H9 (cell line): ENCODE data around the gene TTC28. TPM values are rescaled to one million over a fixed set of nuclear protein-coding genes. Genes with fewer than 3 reads are reported as not detected.

ENCODE experiments used
- DNase-seq: peaks from one replicate; pipeline ENCODE4 v3.0.0-alpha.2; 2017
- H2AFZ ChIP-seq: one replicate; pipeline ENCODE4 v1.6.1; 2013; ENCODE audit warnings: mild to moderate bottlenecking, low read length, control low read depth, moderate library complexity
- H2AK5ac ChIP-seq: 2 replicates; pipeline ENCODE4 v1.6.1; 2013; ENCODE audit warnings: low read length, control low read depth, mixed read lengths; ENCODE audit not compliant: insufficient read length
- H2BK120ac ChIP-seq: one replicate; pipeline ENCODE4 v1.6.1; 2013; ENCODE audit warnings: low read depth, mild to moderate bottlenecking, low read length, control low read depth, inconsistent platforms; ENCODE audit not compliant: poor library complexity, severe bottlenecking
- H2BK12ac ChIP-seq: 2 replicates; pipeline ENCODE4 v1.6.1; 2013; ENCODE audit warnings: low read length, control low read depth, mixed read lengths, low read depth; ENCODE audit not compliant: insufficient read length
- H2BK15ac ChIP-seq: 2 replicates; pipeline ENCODE4 v1.6.1; 2013; ENCODE audit warnings: low read depth, low read length, control low read depth
- H2BK20ac ChIP-seq: one replicate; pipeline ENCODE4 v1.6.1; 2013; ENCODE audit warnings: low read depth, mild to moderate bottlenecking, low read length, control low read depth, inconsistent platforms; ENCODE audit not compliant: poor library complexity, severe bottlenecking
- H2BK5ac ChIP-seq: 2 replicates; pipeline ENCODE4 v1.6.1; 2013; ENCODE audit warnings: low read length, control low read depth, mixed read lengths; ENCODE audit not compliant: insufficient read length
- H3K14ac ChIP-seq: 2 replicates; pipeline ENCODE4 v1.6.1; 2013; ENCODE audit warnings: low read length, control low read depth; ENCODE audit not compliant: insufficient read depth
- H3K18ac ChIP-seq: 2 replicates; pipeline ENCODE4 v1.6.1; 2013; ENCODE audit warnings: low read depth, mild to moderate bottlenecking, mixed read lengths, low read length, control low read depth; ENCODE audit not compliant: insufficient read length
- H3K23ac ChIP-seq: 2 replicates; pipeline ENCODE4 v1.6.1; 2013; ENCODE audit warnings: low read length, control low read depth, mixed read lengths, low read depth; ENCODE audit not compliant: insufficient read length
- H3K23me2 ChIP-seq: 2 replicates; pipeline ENCODE4 v1.6.1; 2013; ENCODE audit warnings: low read depth, mild to moderate bottlenecking, mixed read lengths, low read length, control low read depth; ENCODE audit not compliant: insufficient read length, poor library complexity, severe bottlenecking
- H3K27ac ChIP-seq: 2 replicates; pipeline ENCODE4 v1.5.1; 2013; ENCODE audit warnings: low read length, control low read depth, mixed read lengths, low read depth; ENCODE audit not compliant: insufficient read length
- H3K27me3 ChIP-seq: 2 replicates; pipeline ENCODE4 v1.6.1; 2013; ENCODE audit warnings: low read length, control low read depth, inconsistent platforms; ENCODE audit not compliant: insufficient read depth
- H3K4ac ChIP-seq: 2 replicates; pipeline ENCODE4 v1.6.1; 2013; ENCODE audit warnings: low read depth, mild to moderate bottlenecking, control low read depth, inconsistent platforms, low read length, moderate library complexity
- H3K4me1 ChIP-seq: 2 replicates; pipeline ENCODE4 v1.6.1; 2013; ENCODE audit warnings: low read length, control low read depth, inconsistent platforms; ENCODE audit not compliant: insufficient read depth
- H3K4me2 ChIP-seq: 2 replicates; pipeline ENCODE4 v1.6.1; 2013; ENCODE audit warnings: low read length, control low read depth, mixed read lengths; ENCODE audit not compliant: insufficient read length, insufficient read depth
- H3K56ac ChIP-seq: 2 replicates; pipeline ENCODE4 v1.6.1; 2013; ENCODE audit warnings: low read depth, mild to moderate bottlenecking, mixed read lengths, low read length, control low read depth; ENCODE audit not compliant: insufficient read length
- H3K79me1 ChIP-seq: 2 replicates; pipeline ENCODE4 v1.6.1; 2013; ENCODE audit warnings: low read depth, mild to moderate bottlenecking, moderate library complexity, low read length, control low read depth, inconsistent platforms; ENCODE audit not compliant: insufficient read depth, poor library complexity, severe bottlenecking
- H3K79me2 ChIP-seq: 2 replicates; pipeline ENCODE4 v1.6.1; 2013; ENCODE audit warnings: low read length, control low read depth, inconsistent platforms; ENCODE audit not compliant: insufficient read depth
- H3K9ac ChIP-seq: 2 replicates; pipeline ENCODE4 v1.6.1; 2013; ENCODE audit warnings: low read length, control low read depth, mixed read lengths; ENCODE audit not compliant: insufficient read length; ENCODE audit errors: extremely low read depth
- H3K9me3 ChIP-seq: one replicate; pipeline ENCODE4 v1.6.1; 2013; ENCODE audit warnings: low read depth, low read length, inconsistent platforms; ENCODE audit not compliant: control insufficient read depth
- H3T11ph ChIP-seq: one replicate; pipeline ENCODE4 v1.6.1; 2013; ENCODE audit warnings: mild to moderate bottlenecking, low read length, control low read depth, inconsistent platforms
- H4K20me1 ChIP-seq: one replicate; pipeline ENCODE4 v1.6.1; 2013; ENCODE audit not compliant: control insufficient read depth, insufficient read length, insufficient read depth
- H4K5ac ChIP-seq: 2 replicates; pipeline ENCODE4 v1.6.1; 2013; ENCODE audit warnings: low read depth, mild to moderate bottlenecking, mixed read lengths, low read length, control low read depth; ENCODE audit not compliant: insufficient read length
- H4K8ac ChIP-seq: replicated peaks from 2 replicates; pipeline ENCODE4 v1.6.1; 2013; ENCODE audit warnings: low read length, control low read depth, mixed read lengths, low read depth; ENCODE audit not compliant: insufficient read length
- H4K91ac ChIP-seq: 2 replicates; pipeline ENCODE4 v1.6.1; 2013; ENCODE audit warnings: low read depth, mild to moderate bottlenecking, moderate library complexity, mixed read lengths, low read length, control low read depth; ENCODE audit not compliant: insufficient read length
- H3K27ac Mint-ChIP-seq, 3 experiments: 2 replicates in 2 of 3; 3 replicates in 1 of 3; pipeline ENCODE4 v1.8.0; 2020 to 2021; ENCODE audit warnings: mixed read lengths in 3 of 3, mild to moderate bottlenecking in 1 of 3, moderate library complexity in 1 of 3
- H3K27me3 Mint-ChIP-seq: 2 replicates; pipeline ENCODE4 v1.8.0; 2021; ENCODE audit warnings: low read depth, mild to moderate bottlenecking, moderate library complexity, mixed read lengths
- H3K36me3 Mint-ChIP-seq, 3 experiments: 2 replicates in 2 of 3; 3 replicates in 1 of 3; pipeline ENCODE4 v1.8.0; 2020 to 2021; ENCODE audit warnings: low read depth in 3 of 3, mixed read lengths in 3 of 3; ENCODE audit not compliant: insufficient read depth in 1 of 3
- H3K4me1 Mint-ChIP-seq, 2 experiments: 2 replicates each; pipeline ENCODE4 v1.8.0; 2020; ENCODE audit warnings: mixed read lengths in 2 of 2
- H3K4me3 Mint-ChIP-seq, 2 experiments: 2 replicates in 1 of 2; 3 replicates in 1 of 2; pipeline ENCODE4 v1.8.0; 2020 to 2021; ENCODE audit warnings: mild to moderate bottlenecking in 2 of 2, mixed read lengths in 2 of 2, moderate library complexity in 1 of 2
- H3K9me3 Mint-ChIP-seq, 2 experiments: 2 replicates in 1 of 2; 3 replicates in 1 of 2; pipeline ENCODE4 v1.8.0; 2020; ENCODE audit warnings: mild to moderate bottlenecking in 2 of 2, mixed read lengths in 2 of 2, moderate library complexity in 1 of 2
- WGBS: extraction: QIAGEN DNeasy Blood & Tissue Kit; methylation state at CpG from one replicate; pipeline ENCODE4 v1.1.7; 2013; ENCODE audit warnings: missing lambda C conversion rate, low lambda C conversion rate, mixed read lengths; ENCODE audit not compliant: insufficient read length; ENCODE audit errors: extremely low coverage; 5-methylcytosine and 5-hydroxymethylcytosine counted together
- total RNA-seq: library from RNA; stranded (reverse); gene quantifications from 2 replicates; pipeline ENCODE4 v1.2.1, GENCODE V29; 2021
- TF ChIP-seq, protein P1 (sequence below): fragments of 200-600 bp; sonication (generic); conservative IDR thresholded peaks from 3 replicates; pipeline ENCODE4 v1.8.0; 2021; ENCODE audit warnings: antibody characterized with exemption, mild to moderate bottlenecking

The TTC28 gene
- total RNA-seq, 1 experiment from 2014 or later: 13.6 TPM

DNA sequence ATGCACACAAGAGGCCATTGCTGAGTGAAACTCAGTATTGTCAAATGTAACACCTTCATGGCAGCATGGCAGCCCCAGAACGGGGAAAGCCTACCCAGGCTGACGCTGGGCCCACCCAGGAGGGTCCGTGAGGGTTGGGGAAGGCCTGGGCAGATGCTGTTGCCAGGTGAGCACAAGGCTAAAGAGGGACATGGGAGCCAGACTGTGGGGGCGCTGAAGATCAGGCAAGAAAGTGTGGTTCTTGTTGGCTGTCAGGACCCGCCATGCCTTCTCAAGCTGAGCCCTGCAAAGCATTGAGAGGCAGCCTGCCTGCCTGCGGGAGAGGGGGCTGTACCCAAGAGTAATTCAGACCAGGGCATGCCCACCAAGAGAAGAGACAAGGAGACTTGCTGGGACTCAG is 675.6 kb downstream of the TTC28 start:
- no peak for DNase-seq
- TF ChIP-seq, protein P1, sequence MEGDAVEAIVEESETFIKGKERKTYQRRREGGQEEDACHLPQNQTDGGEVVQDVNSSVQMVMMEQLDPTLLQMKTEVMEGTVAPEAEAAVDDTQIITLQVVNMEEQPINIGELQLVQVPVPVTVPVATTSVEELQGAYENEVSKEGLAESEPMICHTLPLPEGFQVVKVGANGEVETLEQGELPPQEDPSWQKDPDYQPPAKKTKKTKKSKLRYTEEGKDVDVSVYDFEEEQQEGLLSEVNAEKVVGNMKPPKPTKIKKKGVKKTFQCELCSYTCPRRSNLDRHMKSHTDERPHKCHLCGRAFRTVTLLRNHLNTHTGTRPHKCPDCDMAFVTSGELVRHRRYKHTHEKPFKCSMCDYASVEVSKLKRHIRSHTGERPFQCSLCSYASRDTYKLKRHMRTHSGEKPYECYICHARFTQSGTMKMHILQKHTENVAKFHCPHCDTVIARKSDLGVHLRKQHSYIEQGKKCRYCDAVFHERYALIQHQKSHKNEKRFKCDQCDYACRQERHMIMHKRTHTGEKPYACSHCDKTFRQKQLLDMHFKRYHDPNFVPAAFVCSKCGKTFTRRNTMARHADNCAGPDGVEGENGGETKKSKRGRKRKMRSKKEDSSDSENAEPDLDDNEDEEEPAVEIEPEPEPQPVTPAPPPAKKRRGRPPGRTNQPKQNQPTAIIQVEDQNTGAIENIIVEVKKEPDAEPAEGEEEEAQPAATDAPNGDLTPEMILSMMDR: 0 out of 3 replicates have a peak, but pooled peaks have one; percentile 17
- no CpG with 5 or more reads among the region's 6 CpGs for WGBS

More for the DNA sequence above, 675.6 kb downstream of the TTC28 start:
- H2BK5ac ChIP-seq: no peak overlapping the region
- H3K4ac ChIP-seq: no peak overlapping the region
- no peak overlapping the region for H3K56ac ChIP-seq
- H3T11ph ChIP-seq: no peak overlapping the region
- Mint-ChIP-seq H3K27me3 (no peaks in the 10 kb centered on the region), H3K36me3 (no peaks in the 10 kb centered on the region), H3K4me1 (peaks cover 0 to 3% of the 10 kb centered on the region in 2 experiments; a peak in 1 of 4 replicates), H3K4me3 (no peak overlapping the region), H3K27ac (peak overlapping the region in 1 of 3 experiments; percentile 13; a peak in 1 of 7 replicates), H3K9me3 (no peaks in the 10 kb centered on the region)
- no peaks in the 10 kb centered on the region for H3K4me1 ChIP-seq
- no peak overlapping the region for H3K14ac ChIP-seq
- no peaks in the 10 kb centered on the region for H3K27me3 ChIP-seq
- H4K8ac ChIP-seq: no peak overlapping the region
- H3K9me3 ChIP-seq: no peaks in the 10 kb centered on the region
- H3K27ac ChIP-seq: no peak overlapping the region
- H3K4me2 ChIP-seq: no peak overlapping the region
- H3K9ac ChIP-seq: no peak overlapping the region
- H3K23me2 ChIP-seq: no peaks in the 10 kb centered on the region
- H4K91ac ChIP-seq: no peak overlapping the region
- H2BK120ac ChIP-seq: no peak overlapping the region
- no peak overlapping the region for H4K5ac ChIP-seq
- H2BK12ac ChIP-seq: no peak overlapping the region
- H3K18ac ChIP-seq: no peak overlapping the region
- no peak overlapping the region for H2BK15ac ChIP-seq
- no peak overlapping the region for H2AK5ac ChIP-seq
- no peak overlapping the region for H2AFZ ChIP-seq
- no peak overlapping the region for H2BK20ac ChIP-seq
- H3K79me1 ChIP-seq: no peaks in the 10 kb centered on the region
- H4K20me1 ChIP-seq: no peaks in the 10 kb centered on the region
- no peaks in the 10 kb centered on the region for H3K79me2 ChIP-seq
- H3K23ac ChIP-seq: no peak overlapping the region
